HCT116 (cell line): ENCODE data around the gene LRRFIP1. TPM values are rescaled to one million over a fixed set of nuclear protein-coding genes. Genes with fewer than 3 reads are reported as not detected.

Experiments
- ATAC-seq: fragments of 200-7000 bp; cut with Tn5 transposase; 2 replicates; pipeline ENCODE4 v1.9.1; 2020; ENCODE audit warnings: mild to moderate bottlenecking, moderate library complexity
- BruUV-seq: library from RNA; stranded (reverse); fragments of 400-500 nt; replicated peaks from 2 replicates; lab custom pipeline; 2021; lab: Mats Ljungman, UMichigan
- CTCF ChIA-PET: fragments of 300-600 bp; sonication (Branson Sonifier 250); formaldehyde crosslinking; loops from one replicate; lab custom pipeline; 2021; ENCODE audit warnings: antibody characterized with exemption; lab: Charles Lee
- POLR2A ChIA-PET: fragments of 300-600, 350-600 bp; sonication (Branson Sonifier 250); formaldehyde crosslinking; loops from one replicate; lab custom pipeline; 2021; ENCODE audit warnings: antibody characterized with exemption; lab: Charles Lee
- RAD21 ChIA-PET, 2 experiments: fragments of 300-600 bp; sonication (Branson Sonifier 250); formaldehyde crosslinking; loops; one replicate each; lab custom pipeline; 2023; ENCODE audit warnings: low total read pairs in 2 of 2; ENCODE audit not compliant: uncharacterized antibody in 2 of 2, unreplicated experiment in 2 of 2, low non-redundant PET in 1 of 2; lab: Charles Lee
- DNase-seq: peaks from one replicate; pipeline ENCODE4 v3.0.0-alpha.2; 2010; ENCODE audit warnings: low read depth, low spot score
- H2AFZ ChIP-seq: fragments of 200-600 bp; shearing (Covaris generic), sonication (generic); 2 replicates; pipeline ENCODE4 v1.6.1; 2017; ENCODE audit warnings: low read depth, mixed run types, mixed read lengths, antibody characterized with exemption, low read length; ENCODE audit not compliant: poor library complexity, severe bottlenecking
- H3K27ac ChIP-seq: 2 replicates; pipeline ENCODE4 v1.5.1; 2012; ENCODE audit warnings: low read depth, low read length
- H3K27me3 ChIP-seq: fragments of 200-600 bp; sonication (generic); 2 replicates; pipeline ENCODE4 v1.6.1; 2016; ENCODE audit warnings: mixed run types, low read length, mixed read lengths; ENCODE audit not compliant: insufficient read depth
- H3K36me3 ChIP-seq, 2 experiments: fragments of 200-500 bp in 1 of 2; fragments of 200-600 bp in 1 of 2; sonication (Bioruptor generic) in 1 of 2; sonication (generic) in 1 of 2; 2 replicates each; pipeline versions ENCODE4 v1.5.1 to v1.6.1; 2014 to 2016; ENCODE audit warnings: low read length in 2 of 2, inconsistent platforms in 1 of 2, mixed read lengths in 1 of 2, mixed run types in 1 of 2; ENCODE audit not compliant: insufficient read depth in 2 of 2, control insufficient read depth in 1 of 2
- H3K4me1 ChIP-seq, 2 experiments: fragments of 200-600 bp in 1 of 2; sonication (generic) in 1 of 2; 2 replicates each; pipeline versions ENCODE4 v1.5.1 to v1.6.1; 2012 to 2017; ENCODE audit warnings: low read length in 2 of 2, inconsistent platforms in 1 of 2, mild to moderate bottlenecking in 1 of 2, mixed read lengths in 1 of 2, mixed run types in 1 of 2, moderate library complexity in 1 of 2; ENCODE audit not compliant: insufficient read depth in 2 of 2, control insufficient read depth in 1 of 2
- H3K4me2 ChIP-seq: fragments of 200-600 bp; sonication (generic); 2 replicates; pipeline ENCODE4 v1.6.1; 2017; ENCODE audit warnings: mixed run types, low read length, mixed read lengths
- H3K4me3 ChIP-seq, 2 experiments: fragments of 200-600 bp in 1 of 2; sonication (generic) in 1 of 2; replicated peaks in 1 of 2; 2 replicates each; pipeline ENCODE4 v1.5.1; 2011 to 2016; ENCODE audit warnings: low read length in 2 of 2, control low read depth in 1 of 2, low read depth in 1 of 2, mild to moderate bottlenecking in 1 of 2, mixed read lengths in 1 of 2, mixed run types in 1 of 2
- H3K79me2 ChIP-seq: fragments of 200-600 bp; sonication (generic); 2 replicates; pipeline ENCODE4 v1.6.1; 2017; ENCODE audit warnings: mild to moderate bottlenecking, mixed run types, low read length, moderate library complexity, mixed read lengths; ENCODE audit not compliant: insufficient read depth
- H3K9ac ChIP-seq: fragments of 200-600 bp; sonication (generic); 2 replicates; pipeline ENCODE4 v1.6.1; 2016; ENCODE audit warnings: low read length, mixed read lengths
- H3K9me2 ChIP-seq: fragments of 200-600 bp; sonication (generic), shearing (Covaris generic); 2 replicates; pipeline ENCODE4 v1.6.1; 2017; ENCODE audit warnings: mixed run types, mild to moderate bottlenecking, moderate library complexity; ENCODE audit not compliant: insufficient read depth
- H3K9me3 ChIP-seq, 2 experiments: fragments of 200-500 bp in 1 of 2; fragments of 200-600 bp in 1 of 2; sonication (Bioruptor generic) in 1 of 2; sonication (generic) in 1 of 2; 2 replicates each; pipeline ENCODE4 v1.6.1; 2014 to 2017; ENCODE audit warnings: low read length in 2 of 2, mixed read lengths in 2 of 2, inconsistent platforms in 1 of 2, low read depth in 1 of 2, mild to moderate bottlenecking in 1 of 2, mixed run types in 1 of 2, moderate library complexity in 1 of 2; ENCODE audit not compliant: control insufficient read depth in 1 of 2, insufficient read depth in 1 of 2
- H4K20me1 ChIP-seq: fragments of 200-600 bp; sonication (generic), shearing (Covaris generic); 2 replicates; pipeline ENCODE4 v1.6.1; 2017; ENCODE audit warnings: mixed run types, mild to moderate bottlenecking, moderate library complexity; ENCODE audit not compliant: insufficient read depth
- ATF3 ChIP-seq: IDR thresholded peaks from 2 replicates; pipeline ENCODE4 v1.6.1; 2012
- CBX3 ChIP-seq: IDR thresholded peaks from 2 replicates; pipeline ENCODE4 v1.6.1; 2012; ENCODE audit warnings: low read depth
- CEBPB ChIP-seq: IDR thresholded peaks from 2 replicates; pipeline ENCODE4 v1.6.1; 2012; ENCODE audit warnings: low read depth
- EGR1 ChIP-seq: IDR thresholded peaks from 2 replicates; pipeline ENCODE4 v1.6.1; 2012; ENCODE audit warnings: low read depth
- EZH2 ChIP-seq: fragments of 200-600 bp; sonication (generic); IDR thresholded peaks from 2 replicates; pipeline ENCODE4 v1.6.1; 2017; ENCODE audit warnings: antibody characterized with exemption, mixed run types
- EZH2phosphoT487 ChIP-seq: fragments of 200-600 bp; IDR thresholded peaks from 2 replicates; pipeline ENCODE4 v1.6.1; 2018; ENCODE audit warnings: antibody characterized with exemption, borderline replicate concordance
- POLR2A ChIP-seq: IDR thresholded peaks from 2 replicates; pipeline ENCODE4 v1.7.0; 2011; ENCODE audit warnings: borderline replicate concordance; ENCODE audit not compliant: insufficient read depth, insufficient read length; ENCODE audit errors: extremely low read depth
- POLR2AphosphoS5 ChIP-seq: IDR thresholded peaks from 2 replicates; pipeline ENCODE4 v1.6.1; 2011; ENCODE audit warnings: mild to moderate bottlenecking, low read depth, low read length, moderate library complexity
- SIN3A ChIP-seq: IDR thresholded peaks from 2 replicates; pipeline ENCODE4 v1.6.1; 2012; ENCODE audit warnings: low read depth
- YY1 ChIP-seq: IDR thresholded peaks from 2 replicates; pipeline ENCODE4 v1.6.1; 2011; ENCODE audit warnings: low read length, low read depth, moderate library complexity, mild to moderate bottlenecking; ENCODE audit not compliant: insufficient replicate concordance; ENCODE audit errors: extremely low read depth
- ZFX ChIP-seq: fragments of 450-650 bp; IDR thresholded peaks from 2 replicates; pipeline ENCODE4 v1.6.1; 2017
- intact Hi-C: fragments of 100-400 bp; cut with micrococcal nuclease; formaldehyde crosslinking; loops from 2 replicates; pipeline ENCODE4 v1.10.0; 2022
- total RNA-seq: library from RNA; stranded (reverse); gene quantifications from one replicate; pipeline ENCODE4 v1.2.1, GENCODE V29; 2021; ENCODE audit not compliant: unreplicated experiment
- TF ChIP-seq, protein P1 (sequence below): IDR thresholded peaks from 2 replicates; pipeline ENCODE4 v1.6.1; 2012; ENCODE audit warnings: low read depth
- TF ChIP-seq, protein P2 (sequence below), 3 experiments: fragments of 200-600 bp in 1 of 3; sonication (generic) in 1 of 3; IDR thresholded peaks in 2 of 3; conservative IDR thresholded peaks in 1 of 3; 2 replicates each; pipeline ENCODE4 v1.5.1; 2012 to 2017; ENCODE audit warnings: low read depth in 2 of 3, low read length in 2 of 3, antibody characterized with exemption in 1 of 3, borderline replicate concordance in 1 of 3, control low read depth in 1 of 3, mild to moderate bottlenecking in 1 of 3, mixed read lengths in 1 of 3, mixed run types in 1 of 3, moderate library complexity in 1 of 3; ENCODE audit not compliant: insufficient read depth in 1 of 3

Gene LRRFIP1
- total RNA-seq, 1 experiment from 2014 or later, result 76.9 TPM

- H3K9ac ChIP-seq, result no peak overlapping the region
- no peaks in the 10 kb centered on the region for H3K9me3 ChIP-seq
- BruUV-seq, result no TSS peak
- no peaks in the 10 kb centered on the region for H3K27me3 ChIP-seq
- no peaks in the 10 kb centered on the region for H4K20me1 ChIP-seq
- H3K4me3 ChIP-seq, result no peak overlapping the region
- H3K36me3 ChIP-seq, result no peaks in the 10 kb centered on the region
- TF ChIP-seq CEBPB (no peak), POLR2A (no peak), ZFX (no peak), YY1 (no peak), SIN3A (no peak), EGR1 (no peak), EZH2 (no peak), ATF3 (no peak), POLR2AphosphoS5 (no peak), CBX3 (no peak), EZH2phosphoT487 (no peak)
- TF ChIP-seq, protein P1, sequence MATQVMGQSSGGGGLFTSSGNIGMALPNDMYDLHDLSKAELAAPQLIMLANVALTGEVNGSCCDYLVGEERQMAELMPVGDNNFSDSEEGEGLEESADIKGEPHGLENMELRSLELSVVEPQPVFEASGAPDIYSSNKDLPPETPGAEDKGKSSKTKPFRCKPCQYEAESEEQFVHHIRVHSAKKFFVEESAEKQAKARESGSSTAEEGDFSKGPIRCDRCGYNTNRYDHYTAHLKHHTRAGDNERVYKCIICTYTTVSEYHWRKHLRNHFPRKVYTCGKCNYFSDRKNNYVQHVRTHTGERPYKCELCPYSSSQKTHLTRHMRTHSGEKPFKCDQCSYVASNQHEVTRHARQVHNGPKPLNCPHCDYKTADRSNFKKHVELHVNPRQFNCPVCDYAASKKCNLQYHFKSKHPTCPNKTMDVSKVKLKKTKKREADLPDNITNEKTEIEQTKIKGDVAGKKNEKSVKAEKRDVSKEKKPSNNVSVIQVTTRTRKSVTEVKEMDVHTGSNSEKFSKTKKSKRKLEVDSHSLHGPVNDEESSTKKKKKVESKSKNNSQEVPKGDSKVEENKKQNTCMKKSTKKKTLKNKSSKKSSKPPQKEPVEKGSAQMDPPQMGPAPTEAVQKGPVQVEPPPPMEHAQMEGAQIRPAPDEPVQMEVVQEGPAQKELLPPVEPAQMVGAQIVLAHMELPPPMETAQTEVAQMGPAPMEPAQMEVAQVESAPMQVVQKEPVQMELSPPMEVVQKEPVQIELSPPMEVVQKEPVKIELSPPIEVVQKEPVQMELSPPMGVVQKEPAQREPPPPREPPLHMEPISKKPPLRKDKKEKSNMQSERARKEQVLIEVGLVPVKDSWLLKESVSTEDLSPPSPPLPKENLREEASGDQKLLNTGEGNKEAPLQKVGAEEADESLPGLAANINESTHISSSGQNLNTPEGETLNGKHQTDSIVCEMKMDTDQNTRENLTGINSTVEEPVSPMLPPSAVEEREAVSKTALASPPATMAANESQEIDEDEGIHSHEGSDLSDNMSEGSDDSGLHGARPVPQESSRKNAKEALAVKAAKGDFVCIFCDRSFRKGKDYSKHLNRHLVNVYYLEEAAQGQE, result no peak
- TF ChIP-seq, protein P2, sequence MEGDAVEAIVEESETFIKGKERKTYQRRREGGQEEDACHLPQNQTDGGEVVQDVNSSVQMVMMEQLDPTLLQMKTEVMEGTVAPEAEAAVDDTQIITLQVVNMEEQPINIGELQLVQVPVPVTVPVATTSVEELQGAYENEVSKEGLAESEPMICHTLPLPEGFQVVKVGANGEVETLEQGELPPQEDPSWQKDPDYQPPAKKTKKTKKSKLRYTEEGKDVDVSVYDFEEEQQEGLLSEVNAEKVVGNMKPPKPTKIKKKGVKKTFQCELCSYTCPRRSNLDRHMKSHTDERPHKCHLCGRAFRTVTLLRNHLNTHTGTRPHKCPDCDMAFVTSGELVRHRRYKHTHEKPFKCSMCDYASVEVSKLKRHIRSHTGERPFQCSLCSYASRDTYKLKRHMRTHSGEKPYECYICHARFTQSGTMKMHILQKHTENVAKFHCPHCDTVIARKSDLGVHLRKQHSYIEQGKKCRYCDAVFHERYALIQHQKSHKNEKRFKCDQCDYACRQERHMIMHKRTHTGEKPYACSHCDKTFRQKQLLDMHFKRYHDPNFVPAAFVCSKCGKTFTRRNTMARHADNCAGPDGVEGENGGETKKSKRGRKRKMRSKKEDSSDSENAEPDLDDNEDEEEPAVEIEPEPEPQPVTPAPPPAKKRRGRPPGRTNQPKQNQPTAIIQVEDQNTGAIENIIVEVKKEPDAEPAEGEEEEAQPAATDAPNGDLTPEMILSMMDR (IDR thresholded peaks at IDR 0.05 in 2 of 3, conservative IDR thresholded peaks at IDR 0.05 in 1 of 3; ENCODE audit: borderline replicate concordance in 1 of 3, insufficient read depth in 1 of 3, low read depth in 2 of 3, low read length in 2 of 3), result no peak
- ChIA-PET POLR2A (no interaction called here), CTCF (interaction anchor here (1.8 kb wide), 1 partner anchor 16 kb away, joined by 6 read pairs; no protein-coding TSS in a partner anchor), RAD21 (no interaction called here)
- intact Hi-C loops, result no loop called here
- H3K27ac ChIP-seq, result no peak overlapping the region
- H2AFZ ChIP-seq, result no peak overlapping the region
- no peak overlapping the region for H3K4me2 ChIP-seq
- ATAC-seq (no peak), DNase-seq (no peak)
- peaks cover 25 to 38% of the 10 kb centered on the region in 2 experiments for H3K4me1 ChIP-seq
- H3K79me2 ChIP-seq, result peaks cover 23% of the 10 kb centered on the region
- no peaks in the 10 kb centered on the region for H3K9me2 ChIP-seq
These were observed 62.1 kb downstream of the LRRFIP1 start for GRCh38 chr2:237689336-237690131.
